Mammary epithelial cell (primary cell): ENCODE data around the gene DDX10.

Experiments
- EZH2 ChIP-seq: IDR thresholded peaks from 2 replicates; pipeline ENCODE4 v1.6.1; 2012; ENCODE audit warnings: low read length, inconsistent platforms, borderline replicate concordance
- TF ChIP-seq, protein P1 (sequence below), 2 donors: IDR thresholded peaks in 1 of 2; conservative IDR thresholded peaks in 1 of 2; 2 replicates each; pipeline ENCODE4 v1.5.1; 2011 to 2012; ENCODE audit warnings: inconsistent platforms in 2 of 2, low read length in 2 of 2, mild to moderate bottlenecking in 2 of 2, control low read depth in 1 of 2, low read depth in 1 of 2; ENCODE audit not compliant: insufficient read depth in 1 of 2; ENCODE audit errors: extremely low read depth in 1 of 2

DNA sequence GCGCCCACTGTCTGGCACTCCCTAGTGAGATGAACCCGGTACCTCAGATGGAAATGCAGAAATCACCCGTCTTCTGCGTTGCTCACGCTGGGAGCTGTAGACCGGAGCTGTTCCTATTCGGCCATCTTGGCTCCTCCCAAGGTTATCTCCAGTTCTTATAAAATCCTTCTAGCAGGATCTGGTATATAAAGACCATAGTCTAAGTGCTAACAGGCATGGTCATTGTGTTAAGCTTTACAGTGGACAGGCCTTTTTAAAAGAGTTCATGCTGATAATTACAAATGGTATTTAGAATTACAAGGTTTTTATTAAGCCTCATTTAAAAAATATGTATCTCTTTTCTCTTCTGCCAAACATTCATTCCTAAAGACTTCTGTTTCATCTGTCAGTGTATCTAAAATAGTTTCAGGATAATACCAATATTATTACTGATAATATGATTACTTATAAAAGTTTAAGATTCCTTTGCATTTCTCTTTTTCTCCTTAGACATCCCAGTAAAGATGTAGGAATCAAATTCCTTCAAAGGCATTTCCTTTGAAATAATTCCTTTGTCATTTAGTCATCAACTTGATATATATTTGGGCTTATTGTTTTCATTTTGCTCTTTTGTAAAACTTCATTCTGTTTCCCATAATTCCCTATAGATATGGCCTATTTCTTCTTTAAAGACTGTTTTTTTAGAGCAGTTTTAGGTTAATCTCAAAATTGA lies 20.7 kb downstream of the DDX10 start:
- TF ChIP-seq, protein P1, sequence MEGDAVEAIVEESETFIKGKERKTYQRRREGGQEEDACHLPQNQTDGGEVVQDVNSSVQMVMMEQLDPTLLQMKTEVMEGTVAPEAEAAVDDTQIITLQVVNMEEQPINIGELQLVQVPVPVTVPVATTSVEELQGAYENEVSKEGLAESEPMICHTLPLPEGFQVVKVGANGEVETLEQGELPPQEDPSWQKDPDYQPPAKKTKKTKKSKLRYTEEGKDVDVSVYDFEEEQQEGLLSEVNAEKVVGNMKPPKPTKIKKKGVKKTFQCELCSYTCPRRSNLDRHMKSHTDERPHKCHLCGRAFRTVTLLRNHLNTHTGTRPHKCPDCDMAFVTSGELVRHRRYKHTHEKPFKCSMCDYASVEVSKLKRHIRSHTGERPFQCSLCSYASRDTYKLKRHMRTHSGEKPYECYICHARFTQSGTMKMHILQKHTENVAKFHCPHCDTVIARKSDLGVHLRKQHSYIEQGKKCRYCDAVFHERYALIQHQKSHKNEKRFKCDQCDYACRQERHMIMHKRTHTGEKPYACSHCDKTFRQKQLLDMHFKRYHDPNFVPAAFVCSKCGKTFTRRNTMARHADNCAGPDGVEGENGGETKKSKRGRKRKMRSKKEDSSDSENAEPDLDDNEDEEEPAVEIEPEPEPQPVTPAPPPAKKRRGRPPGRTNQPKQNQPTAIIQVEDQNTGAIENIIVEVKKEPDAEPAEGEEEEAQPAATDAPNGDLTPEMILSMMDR (conservative IDR thresholded peaks at IDR 0.05 in 1 of 2, IDR thresholded peaks at IDR 0.05 in 1 of 2; ENCODE audit: extremely low read depth in 1 of 2, insufficient read depth in 1 of 2, low read depth in 1 of 2, low read length in 2 of 2) = no peak
- no peak for TF ChIP-seq EZH2
